Adrenal gland (tissue), 12 donors: ENCODE results near the gene RPH3AL. TPM values are rescaled to one million over a fixed set of nuclear protein-coding genes. Genes with fewer than 3 reads are reported as not detected.
"Not testable (repeated sequence)": the region's sequence is repeated elsewhere in the genome, so short reads cannot be mapped to it uniquely, and the experiment has no call there.

Source experiments
- DNase-seq, 7 donors: peaks; one replicate each; pipeline ENCODE4 v3.0.0-alpha.2; 2019 to 2020
- H3K27ac ChIP-seq, 5 donors: fragments of 200-600 bp; sonication (generic) in 4 of 5; 1 replicate in 3 of 5; 2 replicates in 2 of 5; pipeline versions ENCODE4 v1.5.1 to v1.8.0; 2016 to 2020; ENCODE audit warnings: mild to moderate bottlenecking in 1 of 5
- H3K27me3 ChIP-seq: fragments of 200-600 bp; 2 replicates; pipeline ENCODE4 v1.8.0; 2021
- H3K36me3 ChIP-seq, 2 donors: fragments of 200-600 bp; replicated peaks in 1 of 2; 1 replicate in 1 of 2; 2 replicates in 1 of 2; pipeline versions ENCODE4 v1.5.1 to v1.8.0; 2018 to 2022
- H3K4me1 ChIP-seq, 2 donors: fragments of 200-600 bp; replicated peaks in 1 of 2; 1 replicate in 1 of 2; 2 replicates in 1 of 2; pipeline versions ENCODE4 v1.5.1 to v1.8.0; 2018 to 2021
- H3K4me3 ChIP-seq, 4 donors: fragments of 200-600 bp; sonication (generic) in 3 of 4; one replicate each; pipeline ENCODE4 v1.5.1; 2016 to 2018
- H3K9me3 ChIP-seq, 3 donors: fragments of 200-600 bp; sonication (generic) in 1 of 3; replicated peaks in 1 of 3; 1 replicate in 2 of 3; 2 replicates in 1 of 3; pipeline versions ENCODE4 v1.5.1 to v1.8.0; 2016 to 2021
- POLR2A ChIP-seq, 2 donors: fragments of 450-650 bp; IDR thresholded peaks; one replicate each; pipeline ENCODE4 v1.6.1; 2017; ENCODE audit warnings: antibody characterized with exemption in 2 of 2, mild to moderate bottlenecking in 2 of 2, moderate library complexity in 1 of 2
- WGBS, 4 donors: extraction: QIAGEN DNeasy Blood & Tissue Kit in 2 of 4; methylation state at CpG; one replicate each; pipeline versions ENCODE4 v1.1.5 to v1.1.7; 2013 to 2017; 5-methylcytosine and 5-hydroxymethylcytosine counted together
- intact Hi-C, 2 donors: fragments of 100-400 bp; cut with DNase I; formaldehyde crosslinking; loops; one replicate each; pipeline versions ENCODE4 v1.14.1 to v1.15.0; 2022 to 2023
- polyA plus RNA-seq, 3 donors: library from polyadenylated mRNA; stranded (reverse); fragments of 200-250 nt in 2 of 3; fragments of 350-450 nt in 1 of 3; fragmentation: Illumina TruSeq in 1 of 3; extraction: RNeasy Lipid Tissue Mini Kit (QIAGEN cat#74804) in 1 of 3; gene quantifications; one replicate each; pipeline ENCODE4 v1.2.3, GENCODE V29; 2013 to 2014
- total RNA-seq, 9 donors: library from RNA; depleted of rRNA in 4 of 9; stranded (reverse); fragments of >200 nt in 4 of 9; fragments of 120-200 nt in 1 of 9; fragmentation: NEBNext Ultra II Directional in 1 of 9; extraction: Animal tissue kit (Norgen Biotek cat#: 25700) in 1 of 9; gene quantifications; one replicate each; pipeline versions ENCODE4 v1.1.0 to v1.2.4, GENCODE V29; 2013 to 2023
- TF ChIP-seq, protein P1 (sequence below), 6 experiments: fragments of 450-650 bp in 4 of 6; fragments of 200-600 bp in 2 of 6; sonication (generic) in 1 of 6; IDR thresholded peaks; 1 replicate in 5 of 6; 2 replicates in 1 of 6; pipeline versions ENCODE4 v1.5.1 to v1.8.0; 2016 to 2021; ENCODE audit warnings: antibody characterized with exemption in 6 of 6, mild to moderate bottlenecking in 2 of 6, moderate library complexity in 1 of 6
- donor health status: healthy with polysubstance abuse.
- donor health status: Bipolar disorder and iron deficiency.
- donor health status: DM: yes; HTN: yes; CAD: no.
- donor health status: DM: no; HTN: no; CAD: no.
- donor health status: DM: no; HTN: no; CAD: no.
- donor health status: DM: yes; HTN: yes; CAD: no.

Gene RPH3AL
- total and polyA plus RNA-seq, 12 donors: 7.7 to 79.2 (median 33.7) TPM

DNA sequence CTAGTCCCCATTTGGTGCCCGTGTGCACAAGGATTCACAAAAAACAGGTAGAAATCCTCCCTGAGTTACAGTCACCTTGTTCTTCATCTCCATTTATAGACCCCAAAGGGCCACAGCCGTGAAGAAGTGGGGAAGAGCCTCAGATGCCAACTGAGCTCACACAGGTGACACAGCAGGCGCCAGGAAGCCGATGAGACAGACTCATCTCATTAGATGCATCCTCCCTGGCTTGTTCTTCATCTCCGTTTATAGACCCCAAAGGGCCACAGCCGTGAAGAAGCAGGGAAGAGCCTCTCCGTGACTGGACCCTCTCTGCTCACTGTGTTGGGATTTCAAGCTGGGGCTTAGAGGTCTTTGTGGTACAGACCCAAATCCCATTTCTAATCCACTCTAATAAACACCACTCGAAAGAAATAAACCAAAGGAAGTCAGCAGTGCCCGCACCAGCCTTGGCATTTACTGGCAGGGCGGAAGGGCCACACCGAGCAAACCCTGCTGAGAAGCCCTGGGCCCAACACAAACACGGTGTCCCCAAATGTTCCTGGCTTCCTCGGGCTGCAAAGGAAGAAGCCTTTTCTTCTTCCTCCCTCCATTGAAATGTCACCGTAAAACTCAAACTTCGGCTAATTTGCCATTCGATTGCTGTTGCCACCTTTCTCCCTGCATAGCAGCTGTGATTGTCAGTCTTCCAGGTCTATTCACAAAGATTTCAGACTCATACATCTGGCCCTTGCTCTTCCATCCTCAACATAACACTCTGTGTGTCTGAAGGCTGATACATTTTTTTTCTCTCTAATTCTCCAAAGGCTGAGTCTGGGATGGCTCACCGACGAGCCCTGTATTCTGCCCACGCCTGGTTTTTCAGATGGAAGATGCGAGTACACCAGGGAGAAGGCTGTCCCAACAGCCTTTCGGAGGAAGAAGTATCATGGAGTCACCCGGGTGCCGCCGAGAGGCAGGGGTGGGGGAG, 126.2 kb downstream of the RPH3AL start:
- Histone ChIP-seq H3K4me3 (no peak overlapping the region), H3K27ac (no peak overlapping the region), H3K27me3 (no peaks in the 10 kb centered on the region), H3K4me1 (no peaks in the 10 kb centered on the region), H3K36me3 (no peaks in the 10 kb centered on the region), H3K9me3 (no peaks in the 10 kb centered on the region)
- TF ChIP-seq, protein P1, sequence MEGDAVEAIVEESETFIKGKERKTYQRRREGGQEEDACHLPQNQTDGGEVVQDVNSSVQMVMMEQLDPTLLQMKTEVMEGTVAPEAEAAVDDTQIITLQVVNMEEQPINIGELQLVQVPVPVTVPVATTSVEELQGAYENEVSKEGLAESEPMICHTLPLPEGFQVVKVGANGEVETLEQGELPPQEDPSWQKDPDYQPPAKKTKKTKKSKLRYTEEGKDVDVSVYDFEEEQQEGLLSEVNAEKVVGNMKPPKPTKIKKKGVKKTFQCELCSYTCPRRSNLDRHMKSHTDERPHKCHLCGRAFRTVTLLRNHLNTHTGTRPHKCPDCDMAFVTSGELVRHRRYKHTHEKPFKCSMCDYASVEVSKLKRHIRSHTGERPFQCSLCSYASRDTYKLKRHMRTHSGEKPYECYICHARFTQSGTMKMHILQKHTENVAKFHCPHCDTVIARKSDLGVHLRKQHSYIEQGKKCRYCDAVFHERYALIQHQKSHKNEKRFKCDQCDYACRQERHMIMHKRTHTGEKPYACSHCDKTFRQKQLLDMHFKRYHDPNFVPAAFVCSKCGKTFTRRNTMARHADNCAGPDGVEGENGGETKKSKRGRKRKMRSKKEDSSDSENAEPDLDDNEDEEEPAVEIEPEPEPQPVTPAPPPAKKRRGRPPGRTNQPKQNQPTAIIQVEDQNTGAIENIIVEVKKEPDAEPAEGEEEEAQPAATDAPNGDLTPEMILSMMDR (IDR thresholded peaks at IDR 0.05): no peak
- no peak for TF ChIP-seq POLR2A (IDR thresholded peaks at IDR 0.05)
- intact Hi-C loops: no loop called here
- peak in 3 of 7 donors; percentile 2 to 13 (median 4) for DNase-seq
- 84 to 89% (median 88%) methylated on average over 22 to 24 of the region's 24 CpGs for WGBS, 4 donors

DNA sequence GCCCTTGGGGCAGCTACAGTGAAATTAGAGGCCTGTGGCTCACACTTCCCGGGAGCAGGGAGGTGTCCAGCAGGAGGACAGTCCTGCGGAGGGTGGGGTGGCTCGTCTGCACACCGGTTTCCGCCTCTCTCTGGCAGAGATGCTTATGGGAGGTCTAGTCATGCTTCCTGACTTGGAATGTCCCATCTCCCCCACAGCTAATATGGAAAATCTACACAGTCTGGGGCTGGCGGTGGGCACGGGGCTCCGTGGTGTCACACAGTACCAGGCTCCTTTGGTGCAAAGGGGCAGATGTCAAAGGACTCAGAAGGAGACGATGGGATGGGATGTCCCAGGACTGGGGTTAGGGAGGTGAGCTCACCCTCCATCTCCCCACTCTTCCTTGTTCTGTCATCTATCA, 127.1 kb downstream of the RPH3AL start:
- no peaks in the 10 kb centered on the region for H3K9me3 ChIP-seq
- intact Hi-C loops: no loop called here
- H3K4me1 ChIP-seq: no peaks in the 10 kb centered on the region
- no peak overlapping the region for H3K27ac ChIP-seq
- TF ChIP-seq POLR2A (IDR thresholded peaks at IDR 0.05): no peak
- TF ChIP-seq, protein P1 (IDR thresholded peaks at IDR 0.05): no peak
- DNase-seq: peak in 3 of 7 donors; percentile 4 to 12 (median 5)
- H3K4me3 ChIP-seq: no peak overlapping the region
- WGBS, 4 donors: 91 to 94% (median 93%) methylated on average over 9 of the region's 9 CpGs
- no peaks in the 10 kb centered on the region for H3K27me3 ChIP-seq
- no peaks in the 10 kb centered on the region for H3K36me3 ChIP-seq

DNA sequence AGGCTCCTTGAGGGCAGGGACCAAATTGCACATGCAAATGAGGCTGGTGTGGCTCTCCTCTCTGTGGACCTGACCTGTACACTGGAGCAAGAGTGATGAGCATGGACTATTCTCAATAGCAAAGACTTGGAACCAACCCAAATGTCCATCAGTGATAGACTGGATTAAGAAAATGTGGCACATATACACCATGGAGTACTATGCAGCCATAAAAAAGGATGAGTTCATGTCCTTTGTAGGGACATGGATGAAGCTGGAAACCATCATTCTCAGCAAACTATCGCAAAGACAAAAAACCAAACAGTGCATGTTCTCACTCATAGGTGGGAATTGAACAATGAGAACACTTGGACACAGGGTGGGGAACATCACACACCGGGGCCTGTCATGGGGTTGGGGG, 128.0 kb downstream of the RPH3AL start:
- H3K4me1 ChIP-seq, intact Hi-C loops, H3K27ac ChIP-seq, DNase-seq, H3K4me3 ChIP-seq, H3K27me3 ChIP-seq, H3K9me3 ChIP-seq, H3K36me3 ChIP-seq: not testable (repeated sequence)
- WGBS, 4 donors: 92 to 100% (median 96%) methylated on average over 1 to 2 of the region's 2 CpGs

DNA sequence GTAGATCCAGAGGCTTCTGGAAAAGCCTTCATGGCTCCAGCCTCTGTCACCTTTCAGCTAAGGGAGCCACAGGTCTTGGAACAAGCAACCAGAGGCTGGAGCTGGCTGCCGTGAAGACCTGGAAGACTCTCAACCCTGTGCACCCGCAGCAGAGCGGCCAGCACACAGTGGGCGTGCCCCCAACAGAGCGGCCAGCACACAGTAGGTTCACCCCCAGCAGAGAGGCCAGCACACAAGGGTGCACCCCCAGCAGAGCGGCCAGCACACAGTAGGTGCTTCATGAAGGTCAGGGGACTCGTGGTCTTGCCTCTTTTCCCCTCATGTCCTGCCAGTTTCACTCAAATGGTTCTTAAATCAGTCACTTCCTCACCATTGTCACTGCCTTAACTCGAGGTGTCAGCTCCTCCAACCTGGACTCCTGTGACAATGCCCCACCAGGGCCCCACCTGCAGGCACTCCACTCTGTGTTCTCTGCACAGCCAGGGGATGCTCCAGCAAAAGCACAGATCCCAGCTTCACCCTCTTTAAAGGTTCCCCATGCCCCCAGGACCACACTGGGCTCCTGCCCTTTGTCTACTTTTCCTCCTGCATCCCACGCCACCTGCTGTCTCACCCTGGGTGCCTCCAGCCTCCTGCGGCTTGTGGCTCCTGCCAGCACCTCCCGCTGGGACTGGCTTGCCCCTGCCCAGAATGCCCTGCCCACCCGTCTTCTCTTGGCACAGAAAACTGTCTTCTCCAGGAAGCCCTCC, 128.7 kb downstream of the RPH3AL start:
- Histone ChIP-seq H3K27me3 (no peaks in the 10 kb centered on the region), H3K9me3 (no peaks in the 10 kb centered on the region), H3K4me1 (no peaks in the 10 kb centered on the region), H3K36me3 (no peaks in the 10 kb centered on the region), H3K27ac (no peak overlapping the region), H3K4me3 (no peak overlapping the region)
- TF ChIP-seq POLR2A (IDR thresholded peaks at IDR 0.05): no peak
- TF ChIP-seq, protein P1 (IDR thresholded peaks at IDR 0.05): no peak
- 74 to 86% (median 79%) methylated on average over 6 to 12 of the region's 12 CpGs for WGBS, 4 donors
- intact Hi-C loops: no loop called here
- peak in 3 of 7 donors; percentile 5 to 6 (median 6) for DNase-seq
